Measurements from ENCODE around the gene RNF25. TPM values are rescaled to one million over a fixed set of nuclear protein-coding genes. Genes with fewer than 3 reads are reported as not detected.

The RNF25 gene
- polyA plus RNA-seq, 1 experiment = 57.5 TPM

DNA sequence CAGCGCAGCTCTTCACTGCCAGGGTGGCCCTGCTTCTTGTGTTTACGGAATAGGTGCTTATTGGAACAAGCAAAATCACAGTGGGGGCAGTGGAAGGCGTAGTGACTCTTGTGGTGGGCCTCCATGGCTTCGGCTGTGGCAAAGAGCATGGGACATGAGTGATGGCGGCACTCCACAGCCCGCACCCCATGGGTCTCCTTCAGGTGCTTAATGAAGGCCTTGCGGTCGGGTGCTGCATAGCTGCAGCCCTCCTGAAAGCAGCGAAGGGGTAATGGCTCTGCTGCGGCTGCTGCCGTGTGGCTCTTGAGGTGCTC is 23.1 kb downstream of the RNF25 start:
- Histone ChIP-seq H3K27me3 (ENCODE audit: control insufficient read depth, insufficient read depth, low read length) (no peaks in the 10 kb centered on the region), H3K9me3 (ENCODE audit: control insufficient read depth, insufficient read depth, low read length) (no peaks in the 10 kb centered on the region), H3K27ac (ENCODE audit: low read depth, low read length) (no peak overlapping the region), H3K4me3 (ENCODE audit: low read depth, low read length) (no peak overlapping the region)
- no peak for DNase-seq (ENCODE audit: low read depth, low spot score)
- CTCF ChIA-PET = interaction anchor here (0.8 to 4.1 kb wide), 15 partner anchors 11 to 460 kb away, joined by 3 to 32 read pairs (median 4); partner anchors contain the start of genes BCS1L, PLCD4, RNF25 and STK36
- POLR2A ChIA-PET = interaction anchor here (0.6 kb wide), 1 partner anchor 949 kb away, joined by 3 read pairs; no protein-coding TSS in a partner anchor
- TF ChIP-seq, protein P1, sequence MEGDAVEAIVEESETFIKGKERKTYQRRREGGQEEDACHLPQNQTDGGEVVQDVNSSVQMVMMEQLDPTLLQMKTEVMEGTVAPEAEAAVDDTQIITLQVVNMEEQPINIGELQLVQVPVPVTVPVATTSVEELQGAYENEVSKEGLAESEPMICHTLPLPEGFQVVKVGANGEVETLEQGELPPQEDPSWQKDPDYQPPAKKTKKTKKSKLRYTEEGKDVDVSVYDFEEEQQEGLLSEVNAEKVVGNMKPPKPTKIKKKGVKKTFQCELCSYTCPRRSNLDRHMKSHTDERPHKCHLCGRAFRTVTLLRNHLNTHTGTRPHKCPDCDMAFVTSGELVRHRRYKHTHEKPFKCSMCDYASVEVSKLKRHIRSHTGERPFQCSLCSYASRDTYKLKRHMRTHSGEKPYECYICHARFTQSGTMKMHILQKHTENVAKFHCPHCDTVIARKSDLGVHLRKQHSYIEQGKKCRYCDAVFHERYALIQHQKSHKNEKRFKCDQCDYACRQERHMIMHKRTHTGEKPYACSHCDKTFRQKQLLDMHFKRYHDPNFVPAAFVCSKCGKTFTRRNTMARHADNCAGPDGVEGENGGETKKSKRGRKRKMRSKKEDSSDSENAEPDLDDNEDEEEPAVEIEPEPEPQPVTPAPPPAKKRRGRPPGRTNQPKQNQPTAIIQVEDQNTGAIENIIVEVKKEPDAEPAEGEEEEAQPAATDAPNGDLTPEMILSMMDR (IDR thresholded peaks at IDR 0.05; ENCODE audit: low read depth, low read length) = no peak

DNA sequence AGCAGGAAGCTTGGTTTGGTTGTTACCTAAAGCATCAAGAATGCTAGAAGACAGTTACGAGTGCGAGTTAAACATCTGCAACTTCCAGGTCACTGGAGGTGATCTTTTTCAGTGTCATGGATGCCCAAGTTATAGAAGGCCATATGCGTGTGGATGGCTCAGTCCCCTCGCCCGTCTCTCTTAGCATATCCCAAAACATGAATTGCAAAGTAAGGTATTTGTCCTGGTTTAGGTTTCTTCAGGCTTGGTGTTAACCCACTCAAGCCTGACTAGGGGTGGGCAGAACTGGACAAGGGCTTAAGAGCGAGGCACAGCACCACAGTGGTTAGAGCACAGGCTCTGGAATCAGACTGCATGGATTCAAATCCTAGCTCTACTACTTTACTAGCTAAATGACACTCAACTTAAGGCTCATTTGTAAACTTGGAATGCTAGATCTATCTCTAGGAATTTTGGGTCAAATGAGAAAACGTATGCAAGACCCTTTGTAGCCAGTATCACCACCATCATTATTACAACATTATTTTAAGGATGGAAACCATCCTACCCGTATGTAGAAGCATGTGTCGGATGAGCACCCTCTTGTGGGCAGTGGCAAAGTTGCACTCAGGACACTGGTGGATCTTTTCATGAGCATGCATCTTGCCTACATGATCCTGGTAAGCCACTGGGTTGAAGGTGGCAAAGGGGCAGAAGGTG is 23.6 kb downstream of the RNF25 start:
- POLR2A ChIA-PET = interaction anchor here (0.6 kb wide), 1 partner anchor 950 kb away, joined by 3 read pairs; no protein-coding TSS in a partner anchor
- Histone ChIP-seq H3K4me3 (ENCODE audit: low read depth, low read length) (no peak overlapping the region), H3K27ac (ENCODE audit: low read depth, low read length) (no peak overlapping the region), H3K9me3 (ENCODE audit: control insufficient read depth, insufficient read depth, low read length) (no peaks in the 10 kb centered on the region), H3K27me3 (ENCODE audit: control insufficient read depth, insufficient read depth, low read length) (no peaks in the 10 kb centered on the region)
- TF ChIP-seq, protein P1 (IDR thresholded peaks at IDR 0.05; ENCODE audit: low read depth, low read length) = peak; percentile 86
- CTCF ChIA-PET = interaction anchor here (0.6 to 4.1 kb wide), 25 partner anchors 9 to 663 kb away, joined by 3 to 32 read pairs (median 4); partner anchors contain the start of genes BCS1L, PLCD4, RNF25 and STK36
- peak; percentile 49 for DNase-seq (ENCODE audit: low read depth, low spot score)

DNA sequence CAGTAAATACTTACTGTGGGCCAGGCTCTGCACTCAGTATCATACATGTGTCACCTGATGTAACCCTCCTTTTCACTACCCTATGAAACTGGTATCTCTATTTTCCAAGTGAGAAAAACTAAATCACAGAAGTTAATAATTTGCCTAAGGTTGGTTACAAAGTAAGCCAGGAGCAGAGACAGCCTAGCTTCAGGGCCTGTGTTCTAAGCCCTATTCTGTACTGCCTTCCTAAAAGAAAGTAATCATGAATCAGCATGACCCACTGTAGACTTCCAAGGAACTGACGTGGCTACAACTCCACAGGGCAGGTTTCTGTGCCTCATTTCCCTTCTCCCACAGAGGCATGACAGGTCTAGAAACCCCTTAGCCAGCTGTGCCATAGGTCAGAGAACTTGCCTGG is 26.7 kb downstream of the RNF25 start:
- CTCF ChIA-PET = no interaction called here
- H3K4me3 ChIP-seq (ENCODE audit: low read depth, low read length) = no peak overlapping the region
- no peaks in the 10 kb centered on the region for H3K9me3 ChIP-seq (ENCODE audit: control insufficient read depth, insufficient read depth, low read length)
- H3K27me3 ChIP-seq (ENCODE audit: control insufficient read depth, insufficient read depth, low read length) = no peaks in the 10 kb centered on the region
- POLR2A ChIA-PET = no interaction called here
- no peak for DNase-seq (ENCODE audit: low read depth, low spot score)
- no peak overlapping the region for H3K27ac ChIP-seq (ENCODE audit: low read depth, low read length)
- TF ChIP-seq, protein P1 (IDR thresholded peaks at IDR 0.05; ENCODE audit: low read depth, low read length) = no peak

DNA sequence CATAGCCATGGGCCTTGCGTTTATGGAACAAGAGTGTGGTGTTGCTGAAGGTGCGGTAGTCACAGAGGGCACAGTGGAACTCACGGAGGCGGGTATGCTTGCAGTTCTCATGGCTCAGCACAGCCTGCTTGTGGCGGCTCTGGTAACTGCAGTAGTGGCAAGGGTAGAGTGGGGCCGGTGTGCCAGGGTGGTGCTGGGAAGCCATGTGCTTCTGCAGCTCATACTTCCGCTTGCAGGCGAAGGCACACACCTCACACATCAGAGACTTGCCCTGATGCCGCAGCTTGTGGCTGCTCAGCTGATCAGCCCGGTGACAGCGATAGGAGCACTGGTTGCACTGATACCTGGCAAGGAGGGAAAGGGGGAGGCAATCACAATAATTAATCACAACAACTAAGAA is 27.1 kb downstream of the RNF25 start:
- TF ChIP-seq, protein P1 (IDR thresholded peaks at IDR 0.05; ENCODE audit: low read depth, low read length) = no peak
- H3K27me3 ChIP-seq (ENCODE audit: control insufficient read depth, insufficient read depth, low read length) = no peaks in the 10 kb centered on the region
- no peak overlapping the region for H3K4me3 ChIP-seq (ENCODE audit: low read depth, low read length)
- peak overlapping the region; percentile 3 for H3K27ac ChIP-seq (ENCODE audit: low read depth, low read length)
- CTCF ChIA-PET = no interaction called here
- POLR2A ChIA-PET = no interaction called here
- no peak for DNase-seq (ENCODE audit: low read depth, low spot score)
- H3K9me3 ChIP-seq (ENCODE audit: control insufficient read depth, insufficient read depth, low read length) = no peaks in the 10 kb centered on the region

DNA sequence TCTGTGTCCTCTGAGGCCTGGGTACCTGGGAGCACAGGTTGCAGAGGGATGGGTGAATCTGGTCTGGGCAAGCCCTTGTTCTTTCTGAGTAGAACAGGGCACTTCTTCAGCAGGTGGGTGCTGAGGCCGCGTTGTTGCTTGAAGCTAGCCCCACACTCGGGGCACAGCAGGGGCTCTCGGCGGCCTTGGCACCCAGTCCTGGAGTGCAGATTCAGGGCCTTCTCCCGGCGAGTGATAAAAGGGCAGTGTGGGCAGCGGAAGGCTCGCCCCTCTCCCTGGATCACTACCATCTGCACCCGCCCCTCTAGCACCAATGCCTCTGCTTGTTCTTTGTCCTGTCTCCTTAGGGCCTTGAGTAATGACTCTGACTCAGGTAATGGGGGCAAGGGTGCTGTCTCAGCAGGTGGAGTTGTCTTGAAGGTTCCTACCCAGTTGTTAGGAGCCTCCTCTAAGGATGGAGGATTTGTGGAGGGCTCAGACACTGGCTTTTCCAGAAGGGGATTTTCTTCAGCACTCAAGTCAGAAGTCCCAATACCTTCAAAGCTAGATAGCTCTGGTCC is 28.0 kb downstream of the RNF25 start:
- TF ChIP-seq, protein P1 (IDR thresholded peaks at IDR 0.05; ENCODE audit: low read depth, low read length) = no peak
- Histone ChIP-seq H3K27me3 (ENCODE audit: control insufficient read depth, insufficient read depth, low read length) (no peaks in the 10 kb centered on the region), H3K4me3 (ENCODE audit: low read depth, low read length) (no peak overlapping the region), H3K9me3 (ENCODE audit: control insufficient read depth, insufficient read depth, low read length) (no peaks in the 10 kb centered on the region), H3K27ac (ENCODE audit: low read depth, low read length) (no peak overlapping the region)
- ChIA-PET CTCF (interaction anchor here (2.0 kb wide), 1 partner anchor 204 kb away, joined by 5 read pairs; no protein-coding TSS in a partner anchor), POLR2A (no interaction called here)
- DNase-seq (ENCODE audit: low read depth, low spot score) = no peak
